WTC11 (cell line): ENCODE results near the gene IGFBP2.

Source experiments
- CDX4 ChIP-seq: fragments of 250-450 bp; sonication (Bioruptor Pico); IDR thresholded peaks from 2 replicates; pipeline ENCODE4 v1.9.0; 2021; ENCODE audit warnings: moderate library complexity, mild to moderate bottlenecking, inconsistent platforms, borderline replicate concordance
- CTCF ChIP-seq: fragments of 200-600 bp; IDR thresholded peaks from 2 replicates; pipeline ENCODE4 v1.8.0; 2022; ENCODE audit warnings: antibody characterized with exemption
- ZNF317 ChIP-seq: sonication (generic); formaldehyde crosslinking; IDR thresholded peaks from 2 replicates; pipeline ENCODE4 v1.8.1; 2023; ENCODE audit warnings: low read depth, mild to moderate bottlenecking, moderate library complexity, missing genetic modification reagents, borderline replicate concordance
- ZNF512 ChIP-seq: sonication (generic); formaldehyde crosslinking; IDR thresholded peaks from 2 replicates; pipeline ENCODE4 v1.8.1; 2022; ENCODE audit warnings: missing genetic modification reagents, borderline replicate concordance

GRCh38 chr2:216679658-216680024 lies 46.4 kb downstream of the IGFBP2 start:
- TF ChIP-seq CTCF (no peak), CDX4 (CRISPR knock-in tag) (no peak), ZNF512 (no peak), ZNF317 (CRISPR knock-in tag) (no peak)
